IMR-90 (cell line): Measurements from ENCODE around the gene ELFN2.

ENCODE experiments used
- CEBPB ChIP-seq: IDR thresholded peaks from 2 replicates; pipeline ENCODE4 v1.6.1; 2012; ENCODE audit warnings: low read depth, low read length, improper control_type of control experiment
- CHD1 ChIP-seq: IDR thresholded peaks from 2 replicates; pipeline ENCODE4 v1.6.1; 2012; ENCODE audit warnings: low read depth, low read length, improper control_type of control experiment
- CTCF ChIP-seq: conservative IDR thresholded peaks from 2 replicates; pipeline ENCODE4 v1.5.1; 2012; ENCODE audit warnings: mild to moderate bottlenecking, low read depth, low read length, improper control_type of control experiment
- NFE2L2 ChIP-seq: fragments of 150-350 bp; IDR thresholded peaks from 2 replicates; pipeline ENCODE4 v1.6.1; 2016; ENCODE audit warnings: low read depth, mild to moderate bottlenecking, low read length
- POLR2A ChIP-seq: IDR thresholded peaks from 2 replicates; pipeline ENCODE4 v1.6.1; 2012; ENCODE audit warnings: mild to moderate bottlenecking, low read depth, low read length
- RFX5 ChIP-seq: IDR thresholded peaks from 2 replicates; pipeline ENCODE4 v1.8.0; 2012; ENCODE audit warnings: low read depth, mild to moderate bottlenecking, low read length, moderate library complexity
- SMC3 ChIP-seq: fragments of 150-350 bp; IDR thresholded peaks from 2 replicates; pipeline ENCODE4 v1.6.1; 2016; ENCODE audit warnings: low read depth, mild to moderate bottlenecking, antibody characterized with exemption, low read length, moderate library complexity
- TF ChIP-seq, protein P1 (sequence below): fragments of 150-350 bp; IDR thresholded peaks from 2 replicates; pipeline ENCODE4 v1.6.1; 2017; ENCODE audit warnings: mild to moderate bottlenecking, antibody characterized with exemption, low read length, low read depth
- TF ChIP-seq, protein P2 (sequence below): fragments of 150-350 bp; IDR thresholded peaks from 2 replicates; pipeline ENCODE4 v1.6.1; 2016; ENCODE audit warnings: low read depth, mild to moderate bottlenecking, low read length, moderate library complexity, borderline replicate concordance

DNA sequence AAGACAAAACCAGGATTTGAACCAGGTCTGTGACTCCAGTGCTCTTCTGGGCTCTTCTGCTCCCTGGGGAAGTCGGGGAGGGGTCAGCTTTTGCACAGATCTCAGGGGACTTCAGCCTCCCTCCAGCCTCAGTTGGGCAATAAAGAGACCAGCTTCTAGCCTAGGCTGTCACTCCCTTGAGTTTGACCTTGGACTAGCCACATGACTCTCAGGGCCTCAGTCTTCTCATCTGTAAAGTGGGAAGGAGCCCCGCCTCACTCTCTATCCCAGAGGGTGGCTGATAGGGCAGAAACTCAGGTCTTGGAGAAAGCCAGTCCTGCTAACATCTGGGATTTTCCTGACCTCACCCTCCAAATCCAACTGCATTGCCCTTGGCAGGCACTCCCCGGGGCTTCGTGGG, 38.7 kb downstream of the ELFN2 start:
- TF ChIP-seq CEBPB (no peak), POLR2A (no peak), NFE2L2 (no peak), CTCF (no peak), SMC3 (no peak), RFX5 (no peak), CHD1 (no peak)
- TF ChIP-seq, protein P1, sequence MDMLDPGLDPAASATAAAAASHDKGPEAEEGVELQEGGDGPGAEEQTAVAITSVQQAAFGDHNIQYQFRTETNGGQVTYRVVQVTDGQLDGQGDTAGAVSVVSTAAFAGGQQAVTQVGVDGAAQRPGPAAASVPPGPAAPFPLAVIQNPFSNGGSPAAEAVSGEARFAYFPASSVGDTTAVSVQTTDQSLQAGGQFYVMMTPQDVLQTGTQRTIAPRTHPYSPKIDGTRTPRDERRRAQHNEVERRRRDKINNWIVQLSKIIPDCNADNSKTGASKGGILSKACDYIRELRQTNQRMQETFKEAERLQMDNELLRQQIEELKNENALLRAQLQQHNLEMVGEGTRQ, result no peak
- TF ChIP-seq, protein P2, sequence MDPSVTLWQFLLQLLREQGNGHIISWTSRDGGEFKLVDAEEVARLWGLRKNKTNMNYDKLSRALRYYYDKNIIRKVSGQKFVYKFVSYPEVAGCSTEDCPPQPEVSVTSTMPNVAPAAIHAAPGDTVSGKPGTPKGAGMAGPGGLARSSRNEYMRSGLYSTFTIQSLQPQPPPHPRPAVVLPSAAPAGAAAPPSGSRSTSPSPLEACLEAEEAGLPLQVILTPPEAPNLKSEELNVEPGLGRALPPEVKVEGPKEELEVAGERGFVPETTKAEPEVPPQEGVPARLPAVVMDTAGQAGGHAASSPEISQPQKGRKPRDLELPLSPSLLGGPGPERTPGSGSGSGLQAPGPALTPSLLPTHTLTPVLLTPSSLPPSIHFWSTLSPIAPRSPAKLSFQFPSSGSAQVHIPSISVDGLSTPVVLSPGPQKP, result no peak
